ENCODE data around the gene POU2F3.

The POU2F3 gene

DNA sequence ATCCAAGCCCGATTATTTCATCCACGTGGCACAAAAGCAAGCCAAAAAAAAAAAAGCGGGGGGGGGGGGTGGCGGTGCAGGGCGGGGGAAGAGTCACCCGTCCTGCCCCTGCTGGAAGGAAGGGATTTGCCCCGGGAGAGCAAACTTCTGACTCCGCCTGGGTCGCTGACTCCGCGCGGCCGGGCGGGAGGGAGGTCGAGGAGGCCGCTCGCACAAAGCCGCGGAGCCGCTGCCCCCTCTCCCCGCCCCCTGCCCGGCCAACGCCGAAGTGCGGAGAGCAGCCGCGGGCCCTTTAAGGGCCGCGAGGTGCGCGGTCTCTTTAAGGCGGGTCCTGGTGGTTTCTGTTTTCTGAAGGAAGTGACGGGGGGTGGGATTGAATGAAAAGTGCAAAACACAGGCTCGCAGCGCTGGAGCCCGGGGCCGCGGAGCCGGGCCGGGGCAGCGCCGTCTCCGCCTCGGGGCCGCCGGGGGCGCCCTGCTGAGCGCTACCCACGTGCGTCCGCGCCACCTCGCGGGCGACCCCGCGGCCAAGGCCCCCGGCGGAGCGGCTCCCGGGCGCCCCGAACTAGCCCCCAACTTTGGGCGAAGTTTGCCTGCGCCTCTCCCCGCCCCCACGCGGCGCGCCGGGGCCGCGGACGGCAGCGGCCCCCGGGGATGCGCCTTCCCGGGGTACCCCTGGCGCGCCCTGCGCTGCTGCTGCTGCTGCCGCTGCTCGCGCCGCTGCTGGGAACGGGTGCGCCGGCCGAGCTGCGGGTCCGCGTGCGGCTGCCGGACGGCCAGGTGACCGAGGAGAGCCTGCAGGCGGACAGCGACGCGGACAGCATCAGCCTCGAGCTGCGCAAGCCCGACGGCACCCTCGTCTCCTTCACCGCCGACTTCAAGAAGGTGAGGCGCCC, 29.1 kb upstream of the POU2F3 start, which contains the start of gene OAF:
TSS of gene OAF (plus strand) at position 407 of the 896 bp plus-strand sequence. CDS start at position 655, 248 bp downstream.
- DNase-seq (ENCODE audit: low read depth, low spot score), result no peak

DNA sequence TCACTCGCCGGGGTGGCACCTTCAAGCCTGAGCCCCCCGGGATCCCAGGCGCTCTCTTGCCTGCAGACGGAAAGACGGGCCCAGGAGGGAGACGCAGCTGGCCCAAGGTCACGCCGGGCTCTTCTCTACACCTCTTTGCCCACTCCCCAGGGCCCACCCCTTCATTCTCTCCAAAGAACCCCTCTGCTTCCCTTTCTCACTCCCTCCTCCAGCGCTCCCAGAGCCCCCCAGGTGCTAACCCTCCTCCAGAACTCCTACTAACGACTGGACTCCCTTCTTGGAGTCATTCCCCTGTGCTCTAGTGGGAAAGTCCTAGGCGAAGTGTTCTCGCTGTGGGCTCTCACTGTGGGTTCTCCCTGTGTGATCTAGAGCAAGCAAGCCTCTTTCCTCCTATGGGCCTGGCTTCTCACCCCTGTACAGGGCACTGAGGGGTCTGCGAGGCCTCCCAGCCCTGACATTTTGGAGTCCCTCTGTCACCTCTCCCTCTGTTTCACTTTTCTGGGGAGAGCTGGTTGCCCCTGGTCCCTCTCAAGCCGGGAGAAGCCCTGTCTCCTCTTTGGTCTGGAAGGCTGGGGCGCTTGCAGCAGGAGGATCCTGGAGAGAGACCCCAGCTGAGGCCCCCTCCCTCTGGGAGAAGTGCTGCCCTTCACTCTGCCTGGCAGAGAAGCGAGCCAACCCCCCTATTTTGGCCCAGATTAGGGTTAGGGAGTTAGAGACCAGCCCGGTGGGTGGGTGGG, 28.2 kb upstream of the POU2F3 start:
- DNase-seq (ENCODE audit: low read depth, low spot score), result no peak

DNA sequence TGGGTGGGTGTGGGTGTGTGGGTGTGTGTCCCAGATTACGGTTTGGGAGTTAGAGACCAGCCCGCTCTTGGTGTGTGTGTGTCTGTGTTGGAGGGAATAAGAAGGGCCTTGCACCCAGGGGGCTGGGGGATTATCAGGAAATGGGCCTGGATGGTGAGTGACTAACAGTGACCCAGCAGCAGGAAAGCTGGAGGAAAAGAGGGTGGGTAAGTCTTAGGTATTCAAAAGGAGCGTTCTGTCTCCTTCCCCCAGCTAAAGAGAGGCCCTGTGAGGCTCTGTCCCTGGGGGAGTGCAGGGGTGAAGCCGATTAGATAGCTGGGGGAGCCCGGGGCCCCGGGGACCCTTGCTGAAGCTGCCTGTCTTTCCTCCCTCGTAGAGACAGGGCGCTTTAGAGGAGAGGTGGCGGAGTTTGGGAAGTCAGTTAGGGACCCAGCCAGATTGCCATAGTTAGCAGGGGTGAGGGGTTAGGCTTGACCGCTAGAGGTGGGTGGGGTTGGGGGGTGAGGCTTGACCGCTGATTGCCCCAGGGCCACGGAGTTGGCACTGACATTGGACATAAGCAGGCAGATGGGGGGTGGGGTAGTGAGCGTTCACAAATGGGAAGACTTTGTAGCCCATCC, 27.6 kb upstream of the POU2F3 start:
- DNase-seq (ENCODE audit: low read depth, low spot score), result no peak

DNA sequence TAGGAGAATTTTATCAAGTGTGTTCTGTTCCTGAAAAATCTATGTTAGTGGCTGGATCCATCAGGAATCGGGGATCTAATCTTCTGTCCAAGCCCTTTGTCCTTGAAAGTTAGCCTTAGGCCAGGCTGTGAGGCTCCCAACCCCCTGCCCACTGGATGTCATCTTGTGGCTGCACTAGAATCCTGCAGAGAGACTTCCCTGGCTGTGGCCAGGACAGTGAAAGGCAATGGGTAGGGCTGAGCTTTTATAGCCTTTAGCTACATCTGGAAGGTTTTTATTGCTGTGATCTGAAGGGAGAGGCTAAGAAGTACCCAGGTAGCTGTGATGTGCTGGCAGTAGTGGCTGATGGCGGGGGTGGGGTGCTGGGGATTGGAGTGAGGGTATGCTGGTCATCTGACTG, 27.0 kb upstream of the POU2F3 start:
- no peak for DNase-seq (ENCODE audit: low read depth, low spot score)

DNA sequence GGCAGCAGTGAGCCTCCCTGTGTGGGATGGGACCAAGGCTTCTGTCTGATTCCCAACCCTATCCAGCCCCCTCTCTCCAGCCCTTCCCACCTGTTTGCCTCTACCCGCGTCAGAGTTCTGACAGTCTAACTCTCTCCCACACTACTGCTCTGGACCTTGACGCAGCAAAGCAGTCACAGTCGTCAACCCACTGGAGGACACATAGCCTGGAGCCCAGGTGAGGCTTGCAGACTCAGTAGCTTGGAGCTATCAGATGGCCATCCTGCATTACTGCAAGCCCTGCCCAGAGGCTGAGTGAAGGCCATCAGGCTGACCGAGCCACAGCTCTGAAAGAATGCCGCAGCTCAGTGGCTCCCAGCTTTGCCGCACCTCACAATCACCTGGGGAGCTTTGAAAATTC, 25.4 kb upstream of the POU2F3 start:
- DNase-seq (ENCODE audit: low read depth, low spot score), result no peak

DNA sequence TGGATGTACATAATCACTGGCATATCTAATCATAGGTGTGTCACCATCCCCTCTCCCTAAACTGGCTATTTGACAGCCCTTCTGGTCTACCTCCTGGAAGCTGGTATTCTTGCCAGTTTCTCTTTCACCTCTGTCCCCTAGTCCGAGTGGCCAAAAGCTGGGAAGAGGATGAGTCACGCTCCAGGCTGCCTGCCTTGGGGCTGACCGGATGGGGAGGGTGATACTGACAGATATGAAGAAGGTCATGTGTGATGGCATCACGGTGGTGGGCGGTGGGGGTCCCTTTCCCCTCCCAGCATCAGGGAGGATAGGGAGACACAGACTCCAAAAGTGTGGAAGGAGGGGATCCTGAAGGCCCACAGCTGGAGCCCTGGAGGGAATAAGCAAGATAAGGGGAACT, 24.3 kb upstream of the POU2F3 start:
- DNase-seq (ENCODE audit: low read depth, low spot score), result no peak

DNA sequence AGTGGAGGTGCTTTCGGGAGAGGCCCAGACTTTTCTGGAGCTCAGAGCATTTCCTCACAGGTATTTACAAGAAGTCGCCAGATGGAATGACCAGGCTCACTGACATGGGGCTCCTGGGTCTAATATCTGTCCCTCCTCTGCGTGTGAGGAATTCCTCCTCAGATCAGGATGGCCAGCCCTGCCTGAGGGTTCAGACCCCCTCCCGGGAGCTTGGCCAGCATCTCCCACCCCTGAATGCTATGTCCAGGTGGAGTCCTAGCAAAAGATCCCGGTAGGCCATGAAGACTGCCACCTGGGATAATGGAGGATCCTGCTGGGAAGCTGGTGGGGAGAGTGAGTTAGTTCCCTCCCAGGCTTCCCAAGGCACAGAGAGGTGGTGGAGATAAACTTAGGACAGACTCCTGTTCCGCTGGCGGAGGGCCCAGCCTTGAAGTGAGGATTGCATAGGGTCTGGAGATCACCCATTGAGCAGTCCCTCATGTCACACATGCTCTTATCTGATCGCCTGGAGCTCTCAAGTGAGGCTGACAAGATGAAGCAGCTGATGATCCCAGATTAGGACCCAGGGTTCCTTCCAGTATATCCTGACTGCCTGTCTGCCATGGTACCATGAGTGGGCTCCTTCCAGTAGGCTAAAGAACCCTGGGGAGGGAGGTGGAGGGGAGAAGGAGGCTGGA, 23.4 kb upstream of the POU2F3 start:
- DNase-seq (ENCODE audit: low read depth, low spot score), result no peak

DNA sequence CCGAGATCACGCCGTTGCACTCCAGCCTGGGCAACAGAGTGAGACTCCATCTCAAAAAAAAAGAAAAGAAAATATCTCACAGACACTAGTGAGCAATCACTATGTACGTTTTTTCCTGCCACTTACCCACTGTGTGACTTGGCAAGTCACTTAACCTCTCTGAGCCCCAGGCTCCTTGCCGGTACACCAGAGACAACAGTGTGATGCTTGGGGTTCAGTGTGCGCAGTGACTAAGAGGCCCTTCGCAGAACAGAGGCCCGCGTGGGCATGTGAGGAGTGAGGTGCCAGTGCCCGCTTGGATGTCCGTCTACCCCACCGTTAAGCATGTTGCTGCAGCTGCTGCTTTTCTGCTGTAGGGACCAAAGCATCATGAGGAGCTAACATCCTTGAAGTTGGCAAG, 22.4 kb upstream of the POU2F3 start:
- no peak for DNase-seq (ENCODE audit: low read depth, low spot score)

DNA sequence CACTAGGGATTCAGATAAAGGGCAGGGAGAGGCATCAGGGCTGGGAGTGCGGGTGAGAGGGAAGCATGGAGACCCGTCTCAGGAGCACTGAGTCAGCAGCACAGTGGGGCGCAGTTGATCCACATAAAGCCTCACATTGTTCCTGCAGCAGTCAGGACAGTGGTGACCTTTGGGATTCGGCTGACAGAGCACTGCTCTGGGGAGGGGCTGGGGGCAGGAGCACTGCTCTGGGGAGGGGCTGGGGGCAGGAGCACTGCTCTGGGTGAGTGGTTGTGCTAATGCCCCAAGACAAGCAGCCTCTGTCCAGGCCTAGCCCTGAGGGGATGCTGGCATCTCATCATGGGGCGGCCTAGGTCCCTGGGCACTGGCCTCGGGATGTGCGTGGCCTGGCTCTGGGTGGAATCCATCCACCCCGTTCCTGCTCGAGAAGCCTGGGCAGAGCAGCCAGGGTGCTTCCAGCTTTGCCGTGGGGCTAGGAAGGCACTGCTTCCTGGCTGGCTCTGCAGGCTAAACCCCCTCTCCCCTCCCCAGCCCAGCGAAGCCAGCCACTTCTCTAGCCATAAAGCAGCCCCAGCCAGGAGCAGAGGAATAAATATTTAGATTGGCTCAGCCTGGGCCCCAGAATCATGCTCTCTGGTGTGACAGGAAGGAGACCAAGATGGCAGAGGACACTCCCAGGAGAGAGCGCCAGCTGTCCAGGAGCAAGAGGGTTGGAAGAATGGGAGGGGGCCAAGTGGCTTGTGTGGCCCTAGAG, 21.8 kb upstream of the POU2F3 start:
- no peak for DNase-seq (ENCODE audit: low read depth, low spot score)

DNA sequence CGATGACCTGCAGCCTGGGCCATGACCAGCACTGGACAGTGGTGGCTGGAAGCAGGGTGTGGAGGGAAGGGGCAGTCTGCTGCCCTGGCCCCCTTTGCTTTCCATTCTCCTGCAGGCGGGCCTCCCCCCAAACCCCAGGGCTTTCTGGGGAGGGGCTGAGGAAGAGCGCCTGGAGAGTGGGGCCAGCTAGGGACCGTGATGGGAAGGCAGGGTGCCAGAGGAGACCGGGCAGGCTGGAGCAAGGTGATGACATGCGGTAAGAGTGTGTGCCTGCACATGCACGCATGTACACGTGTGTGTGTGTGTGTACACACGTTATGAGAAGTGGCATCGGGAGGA, 21.3 kb upstream of the POU2F3 start:
- no peak for DNase-seq (ENCODE audit: low read depth, low spot score)

DNA sequence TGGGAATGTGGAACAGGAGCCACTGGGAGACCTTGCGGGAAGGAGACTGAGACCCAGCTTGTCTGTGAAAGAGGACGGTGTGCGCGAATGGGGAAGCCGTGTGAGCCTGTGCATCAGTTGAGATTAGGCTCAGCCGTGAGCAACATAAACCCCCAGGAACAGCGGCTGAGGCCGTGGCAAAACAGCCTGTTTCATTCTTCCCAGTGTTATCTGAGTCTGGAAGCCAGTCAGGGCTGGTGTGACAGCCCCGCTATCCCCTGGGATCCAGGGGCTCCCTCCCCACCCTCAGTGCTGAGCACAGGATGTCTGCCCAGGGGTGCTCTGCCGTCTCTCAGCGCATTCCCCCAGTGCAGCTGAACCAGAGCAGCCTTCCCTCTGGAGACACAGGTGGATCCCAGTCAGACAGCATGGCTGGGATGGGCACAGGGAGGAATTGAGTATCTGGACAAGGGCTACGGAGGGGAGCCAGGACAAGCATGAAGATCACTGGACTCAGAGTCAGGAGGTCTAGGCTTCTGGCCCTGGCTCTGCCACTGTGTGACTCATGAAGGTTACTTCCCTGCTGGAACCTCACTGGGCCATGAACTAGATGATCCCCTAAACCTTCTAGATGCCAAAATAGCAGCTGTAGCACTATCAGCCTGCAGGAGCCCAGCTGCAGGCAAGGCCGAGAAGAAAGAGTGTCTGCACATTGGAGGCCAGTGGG, 20.6 kb upstream of the POU2F3 start:
- DNase-seq (ENCODE audit: low read depth, low spot score), result no peak

DNA sequence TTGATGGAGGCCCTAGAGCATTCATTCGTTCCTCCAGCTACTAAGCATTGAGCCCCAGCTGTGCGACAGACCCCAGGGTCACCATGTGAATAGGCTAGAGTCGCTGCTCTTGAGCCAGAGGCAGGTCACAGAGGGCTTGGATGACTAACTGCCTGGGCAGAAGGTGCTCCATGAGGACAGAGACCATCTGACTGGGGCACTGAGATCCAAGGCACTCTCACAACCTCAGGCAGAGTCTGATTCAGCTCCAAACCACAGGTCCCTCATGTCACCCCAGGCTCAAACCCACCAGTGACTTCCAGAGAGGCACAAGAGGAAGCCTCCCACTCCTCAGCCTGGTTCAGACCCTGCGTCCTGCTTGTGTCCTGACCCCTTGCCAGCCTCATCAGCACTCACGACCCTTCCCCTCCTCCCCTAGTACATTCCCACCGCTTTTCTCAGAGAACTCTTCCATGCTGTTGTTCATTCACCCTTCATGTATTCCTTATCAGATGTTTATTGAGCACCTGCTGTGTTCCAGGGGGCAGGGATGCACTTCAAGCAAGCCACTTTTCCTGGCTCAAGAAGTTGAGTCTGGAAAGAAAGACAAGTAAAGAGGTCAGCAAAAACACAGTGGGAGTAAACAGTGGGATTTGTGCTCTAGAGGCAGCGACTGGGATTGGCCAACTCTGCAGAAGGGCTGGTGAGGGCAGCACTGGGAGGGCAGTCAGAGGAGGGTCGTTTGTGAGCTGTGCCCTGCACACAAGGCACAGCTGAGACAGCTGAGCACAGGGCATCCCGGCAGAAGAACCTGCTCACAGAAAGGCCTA, 19.8 kb upstream of the POU2F3 start:
- DNase-seq (ENCODE audit: low read depth, low spot score), result no peak

DNA sequence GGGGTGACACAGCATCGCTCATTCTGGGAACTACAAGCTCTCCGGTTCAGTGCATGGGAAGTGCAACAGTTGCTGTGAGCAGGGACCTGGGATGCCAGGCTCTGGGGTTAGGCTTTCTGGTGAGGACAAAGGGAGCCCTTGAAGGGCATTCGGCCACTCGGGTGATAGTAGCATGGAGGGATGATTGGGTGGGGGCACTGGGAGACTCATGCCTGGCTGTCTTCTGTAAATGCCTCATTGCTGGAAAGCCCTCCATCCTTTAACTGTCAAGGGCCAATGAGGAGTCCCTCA, 19.2 kb upstream of the POU2F3 start:
- DNase-seq (ENCODE audit: low read depth, low spot score), result no peak

DNA sequence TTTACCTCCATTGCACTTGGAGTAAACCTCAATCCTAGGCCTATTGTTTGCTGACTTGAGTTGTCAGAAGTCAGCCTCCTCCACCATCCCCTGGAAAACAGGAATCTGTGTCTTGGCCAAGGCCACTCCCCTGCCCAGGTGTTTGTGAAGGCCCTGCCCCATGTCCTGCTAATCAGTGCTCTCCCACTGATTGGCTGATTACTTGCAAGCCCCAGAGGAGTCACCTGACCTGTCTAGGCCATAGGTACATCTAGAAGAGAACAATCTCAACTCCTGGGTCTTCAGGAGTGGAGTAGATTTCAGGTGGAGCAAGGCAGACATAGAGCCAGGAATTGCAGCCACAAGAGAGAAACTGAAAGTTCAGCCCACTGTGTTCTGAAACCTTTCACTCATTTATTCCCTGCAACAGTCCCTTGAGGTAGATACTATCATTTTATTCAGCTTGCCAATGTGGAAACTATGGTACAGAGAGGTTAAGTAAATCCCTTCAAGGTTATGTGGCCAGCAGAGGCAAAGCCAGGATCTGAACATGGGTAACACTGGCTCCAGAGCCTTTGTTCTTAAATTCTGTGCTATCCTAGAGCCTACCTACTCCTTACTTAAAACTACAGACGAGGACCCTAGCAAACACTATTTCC, 18.7 kb upstream of the POU2F3 start:
- no peak for DNase-seq (ENCODE audit: low read depth, low spot score)

DNA sequence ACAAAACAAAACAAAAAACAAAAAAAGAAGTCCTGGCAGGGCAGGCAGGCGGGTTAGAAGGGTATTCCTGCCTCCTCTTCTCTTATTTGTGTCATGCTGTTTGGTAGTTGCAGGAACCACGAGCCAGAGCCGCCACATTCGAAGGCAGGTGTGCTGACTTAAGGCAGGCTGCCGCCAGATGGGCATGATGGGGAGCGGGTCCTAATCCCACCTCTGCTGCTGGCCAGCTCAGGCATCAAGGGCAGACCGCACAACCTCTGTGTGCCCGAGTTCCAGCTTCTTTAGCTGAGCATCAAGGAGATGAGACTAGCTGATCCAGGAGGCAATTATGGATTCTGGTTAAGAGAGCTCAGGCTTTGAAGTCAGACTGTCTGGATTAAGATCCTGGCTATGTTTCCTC, 17.0 kb upstream of the POU2F3 start:
- no peak for DNase-seq (ENCODE audit: low read depth, low spot score)

DNA sequence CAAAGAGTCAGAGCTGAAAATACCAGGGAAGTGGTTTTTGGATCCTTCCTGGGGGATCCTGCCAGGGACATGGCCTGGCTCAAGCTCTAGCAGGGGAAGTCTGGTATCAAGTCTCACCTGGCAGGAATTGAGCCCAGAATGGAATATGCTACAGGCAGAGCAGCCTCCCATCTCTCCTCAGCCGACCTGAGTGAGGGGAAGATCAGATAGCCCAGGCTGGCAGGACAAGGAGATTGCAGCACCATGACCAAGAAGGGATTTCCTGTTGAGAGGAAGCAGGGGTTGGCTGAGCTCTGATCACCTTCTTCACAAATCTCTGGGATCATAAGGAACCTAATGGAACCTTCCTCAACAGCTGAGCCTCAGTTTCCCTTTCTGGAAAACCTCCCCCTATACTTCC, 16.1 kb upstream of the POU2F3 start:
- no peak for DNase-seq (ENCODE audit: low read depth, low spot score)

DNA sequence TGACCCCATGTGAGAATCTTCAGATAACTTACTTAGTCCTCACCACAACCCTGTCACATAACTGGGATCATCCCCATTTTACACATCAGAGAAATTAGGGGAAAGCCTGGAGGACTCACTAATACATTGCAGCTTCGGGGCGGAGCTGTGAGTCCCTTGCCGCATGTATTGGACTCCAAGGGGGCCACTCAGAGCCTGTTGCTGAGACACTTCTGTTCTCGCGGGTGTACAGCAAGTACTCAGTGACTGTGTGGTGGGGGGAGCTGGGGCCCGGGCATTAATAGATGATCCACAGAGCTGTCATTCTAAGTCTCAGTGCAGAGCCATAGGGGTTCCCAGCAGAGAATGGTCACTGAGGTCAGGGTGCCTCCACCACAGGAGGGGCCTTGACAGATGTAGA, 15.6 kb upstream of the POU2F3 start:
- no peak for DNase-seq (ENCODE audit: low read depth, low spot score)

DNA sequence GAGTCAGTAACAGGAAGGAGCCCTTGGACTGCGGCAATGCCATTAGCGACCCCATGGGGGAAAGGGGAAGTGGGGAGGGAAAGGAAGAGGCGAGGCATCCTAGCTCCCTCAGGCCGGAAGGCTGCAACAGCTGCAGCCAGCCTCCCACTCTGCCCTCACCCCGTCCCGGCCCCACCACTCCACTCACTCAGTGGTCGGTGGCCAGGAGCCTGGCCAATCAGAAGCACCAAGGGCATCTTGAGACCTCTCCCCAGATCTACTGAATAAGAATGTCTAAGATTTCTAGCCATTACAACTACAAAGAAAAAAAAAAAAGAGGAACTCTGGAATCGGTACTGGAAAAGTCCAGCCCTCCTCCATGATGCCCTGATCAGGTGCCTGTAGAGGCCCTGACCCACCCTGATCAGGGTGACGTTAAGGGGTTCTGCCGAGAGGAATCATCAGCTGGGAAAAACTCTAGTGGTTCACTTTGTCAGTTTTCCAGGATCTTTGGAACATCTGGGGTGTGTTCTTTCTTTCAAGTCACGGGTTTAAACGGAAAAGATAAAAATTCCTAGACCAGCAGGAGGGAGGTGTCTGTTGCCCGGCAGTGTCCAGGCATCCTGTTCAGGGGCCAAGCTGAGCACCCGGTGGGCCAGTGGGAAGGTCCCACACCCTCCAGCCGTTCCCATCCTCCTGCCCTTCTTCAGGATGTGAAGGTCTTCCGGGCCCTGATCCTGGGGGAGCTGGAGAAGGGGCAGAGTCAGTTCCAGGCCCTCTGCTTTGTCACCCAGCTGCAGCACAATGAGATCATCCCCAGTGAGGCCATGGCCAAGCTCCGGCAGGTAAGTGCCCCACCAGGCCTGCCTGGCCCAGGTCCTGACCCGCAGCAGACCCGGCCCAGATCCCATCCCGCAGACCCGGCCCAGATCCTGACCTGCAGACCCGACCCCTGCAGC, 14.7 kb upstream of the POU2F3 start:
- DNase-seq (ENCODE audit: low read depth, low spot score), result no peak

All from brain pericyte (primary cell).